Left cardiac atrium (tissue), 4 donors: Measurements from ENCODE around the gene UBA3. TPM values are rescaled to one million over a fixed set of nuclear protein-coding genes. Genes with fewer than 3 reads are reported as not detected.
A peak's percentile ranks its signal among the peaks of the same experiment; 100 is the strongest.

Experiments
- ATAC-seq, 2 donors: fragments of 200-7000 bp; cut with Tn5 transposase; one replicate each; pipeline ENCODE4 v1.9.1; 2020; ENCODE audit warnings: mild to moderate bottlenecking in 2 of 2, moderate library complexity in 2 of 2
- DNase-seq: peaks from one replicate; pipeline ENCODE4 v3.0.0-alpha.2; 2020
- intact Hi-C, 2 donors: fragments of 100-400 bp; cut with DNase I; formaldehyde crosslinking; loops; one replicate each; pipeline versions ENCODE4 v1.14.1 to v1.15.1; 2022 to 2023
- total RNA-seq, 2 donors: library from RNA; stranded (reverse); fragmentation: NEBNext Ultra II Directional; extraction: Animal tissue kit (Norgen Biotek cat#: 25700); gene quantifications; one replicate each; pipeline ENCODE4 v1.2.1, GENCODE V29; 2021
- donor health status: DM: no; HTN: yes; CAD: no.
- donor health status: DM: no; HTN: yes; CAD: no; lungs with severe emphysema.
- donor health status: DM: yes; HTN: yes; CAD: no.
- donor health status: Dilated cardiomyopathy.

The UBA3 gene
- total RNA-seq, 2 donors from 2014 or later: 55.0 to 56.8 TPM

- peak in 1 of 2 donors; percentile 9 for ATAC-seq
- intact Hi-C loops: no loop called here
- peak; percentile 34 for DNase-seq
Observed at GRCh38 chr3:69082805-69083204, 2.6 kb upstream of the UBA3 start.

- DNase-seq: no peak
- no peak for ATAC-seq
- intact Hi-C loops: no loop called here
Observed at GRCh38 chr3:69082361-69082760, 2.2 kb upstream of the UBA3 start.

- intact Hi-C loops: no loop called here
- ATAC-seq: no peak
- no peak for DNase-seq
Observed at GRCh38 chr3:69081583-69082262, 1.6 kb upstream of the UBA3 start.

DNA sequence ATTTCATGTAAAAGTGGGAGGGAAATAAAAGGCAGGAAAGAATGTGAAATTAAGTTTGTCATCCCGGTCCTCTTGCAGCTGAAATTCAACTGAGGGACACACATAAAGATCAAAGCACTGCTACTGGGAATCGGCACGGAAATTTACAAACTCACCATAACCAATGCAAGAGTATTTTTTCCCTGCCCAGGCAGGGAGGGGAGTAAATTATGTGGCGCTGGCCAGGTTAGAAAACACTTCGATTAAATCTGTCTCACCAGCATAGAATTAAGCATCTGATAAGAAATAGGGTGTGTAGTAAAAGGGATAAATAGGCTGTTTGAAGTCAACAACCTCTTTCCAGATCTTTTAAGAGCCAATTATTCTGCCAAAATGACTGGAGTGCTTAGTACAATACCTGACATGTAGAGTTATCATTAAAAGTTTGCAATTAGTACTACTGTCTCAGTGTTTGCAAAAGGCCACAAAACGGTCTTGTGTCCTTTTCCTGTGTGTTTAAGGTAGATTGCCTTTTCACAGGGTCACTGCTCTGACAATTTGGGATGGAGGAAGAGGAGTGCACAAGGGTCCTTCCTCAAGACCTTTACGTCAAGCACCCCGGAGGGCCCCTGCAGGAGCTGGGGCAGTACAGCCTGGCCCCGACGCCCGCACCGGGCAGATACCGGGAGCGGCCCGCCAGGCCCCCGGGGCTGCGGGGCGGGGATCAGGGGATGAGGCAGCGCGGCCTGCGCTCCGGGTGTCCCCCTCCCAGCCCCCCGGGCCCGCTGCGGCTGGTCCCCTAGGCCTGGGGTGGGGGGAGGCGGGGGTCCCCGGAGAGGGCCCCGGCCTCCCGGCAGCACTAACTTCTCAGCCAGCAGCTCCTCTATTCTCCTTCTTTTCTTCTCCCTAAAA is 651 bp downstream of the UBA3 start:
- intact Hi-C loops: no loop called here
- peak; percentile 51 to 60 for ATAC-seq
- peak; percentile 35 for DNase-seq

GRCh38 chr3:69072928-69073327 is 7.2 kb downstream of the UBA3 start:
- intact Hi-C loops: no loop called here
- no peak for DNase-seq
- no peak for ATAC-seq

DNA sequence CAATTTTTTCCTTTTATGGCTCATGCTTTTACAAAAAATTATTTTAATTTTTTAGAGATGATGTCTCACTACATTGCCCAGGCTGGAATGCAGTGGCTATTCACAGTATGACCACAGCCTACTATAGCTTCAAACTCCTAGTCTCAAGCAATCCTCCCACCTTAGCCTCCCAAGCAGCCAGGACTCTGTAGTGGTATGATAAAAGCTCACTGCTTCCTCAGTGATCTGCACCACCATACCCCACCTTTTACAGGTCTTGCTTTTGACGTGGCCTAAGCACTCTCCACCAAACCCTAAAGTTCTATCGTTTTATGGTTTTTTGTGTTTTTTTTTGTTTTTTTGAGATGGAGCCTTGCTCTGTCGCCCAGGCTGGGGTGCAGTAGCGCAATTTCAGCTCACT is 14.0 kb downstream of the UBA3 start:
- intact Hi-C loops: no loop called here
- DNase-seq: no peak
- no peak for ATAC-seq

DNA sequence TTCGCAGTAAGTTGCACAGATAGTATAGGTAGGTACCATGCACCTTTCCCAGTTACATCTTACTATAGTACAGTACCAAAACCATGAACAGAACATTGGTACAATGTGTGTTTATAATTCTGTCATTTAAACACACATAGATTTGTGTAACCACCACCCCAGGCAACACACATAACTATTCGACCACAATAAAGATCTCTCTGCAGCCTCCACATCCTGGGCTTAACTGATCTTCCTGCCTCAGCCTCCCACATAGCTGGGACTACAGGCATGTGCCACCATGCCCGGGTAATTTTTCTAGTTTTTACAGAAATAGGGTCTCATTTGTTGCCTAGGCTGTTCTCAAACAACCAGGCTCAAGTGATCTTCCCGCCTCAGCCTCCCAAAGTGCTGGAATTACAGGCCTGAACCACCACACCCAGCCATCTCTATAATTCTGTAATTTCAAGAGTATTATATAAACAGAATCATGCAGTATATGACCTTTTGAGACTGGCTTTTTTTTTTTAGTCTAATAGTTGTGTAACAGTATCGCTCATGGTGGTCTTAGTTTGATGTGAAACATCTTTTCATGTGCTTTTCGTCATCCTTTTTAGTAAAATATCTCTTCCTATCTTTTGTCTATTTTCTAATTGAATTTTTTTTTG is 14.7 kb downstream of the UBA3 start:
- no peak for DNase-seq
- no peak for ATAC-seq

GRCh38 chr3:69063636-69064035 is 16.5 kb downstream of the UBA3 start:
- ATAC-seq (no peak), DNase-seq (no peak)
- intact Hi-C loops: no loop called here

More for the DNA sequence above, 14.7 kb downstream of the UBA3 start:
- intact Hi-C loops: no loop called here

GRCh38 chr3:69059688-69060087 is 20.5 kb downstream of the UBA3 start:
- ATAC-seq (no peak), DNase-seq (no peak)
- intact Hi-C loops: no loop called here

DNA sequence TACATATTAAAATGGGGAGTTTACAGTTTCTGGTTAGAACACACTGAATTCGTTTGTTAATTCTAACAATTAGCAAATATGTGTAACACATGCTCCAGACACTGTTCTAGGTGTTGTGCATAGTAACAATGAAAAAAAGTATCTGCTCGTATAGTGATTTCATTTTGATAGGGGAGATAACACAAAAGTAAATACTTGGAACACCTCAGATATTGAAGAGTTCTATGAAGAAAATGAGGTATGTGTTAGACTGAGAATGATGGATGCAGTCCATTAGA is 21.3 kb downstream of the UBA3 start:
- intact Hi-C loops: no loop called here
- ATAC-seq: no peak
- no peak for DNase-seq

DNA sequence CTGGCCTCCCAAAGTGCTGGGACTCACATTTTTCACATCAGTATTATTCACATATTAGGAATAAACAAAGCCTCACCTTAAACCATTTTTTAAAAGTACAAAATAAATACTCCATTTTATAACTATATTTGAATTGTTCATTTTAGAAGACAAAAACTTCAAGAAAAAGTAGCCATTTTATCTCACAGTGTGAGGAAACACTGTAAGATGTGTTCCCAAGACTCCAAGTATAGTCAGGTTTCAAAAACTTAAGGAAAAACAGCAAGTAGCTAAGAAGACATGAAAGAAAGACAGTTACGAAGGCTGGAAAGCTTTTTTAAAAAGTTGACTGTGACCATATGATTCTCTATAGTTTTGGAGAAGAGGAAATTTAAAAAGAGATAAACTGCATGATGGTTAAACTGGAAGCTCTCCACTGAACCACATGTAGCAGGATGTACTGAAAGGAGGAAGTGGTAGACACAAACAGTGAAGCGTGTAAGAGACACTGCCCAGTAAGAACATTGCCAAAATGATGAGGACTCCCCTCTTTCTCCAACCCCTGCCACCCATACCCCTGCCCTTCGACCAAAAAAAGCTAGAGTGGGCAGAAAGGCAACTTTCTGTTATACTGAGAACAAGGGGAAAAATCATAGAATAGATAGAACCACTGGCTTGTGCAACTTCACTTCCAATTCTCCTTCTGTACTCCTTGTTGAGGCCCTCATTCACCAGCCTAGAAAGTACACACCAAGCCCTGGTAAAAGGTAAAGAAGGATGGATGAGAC is 21.8 kb downstream of the UBA3 start:
- intact Hi-C loops: no loop called here
- DNase-seq: no peak
- ATAC-seq: peak; percentile 38 to 40

- ATAC-seq (no peak), DNase-seq (no peak)
- intact Hi-C loops: no loop called here
Observed at GRCh38 chr3:69052472-69052898, 27.7 kb downstream of the UBA3 start.

DNA sequence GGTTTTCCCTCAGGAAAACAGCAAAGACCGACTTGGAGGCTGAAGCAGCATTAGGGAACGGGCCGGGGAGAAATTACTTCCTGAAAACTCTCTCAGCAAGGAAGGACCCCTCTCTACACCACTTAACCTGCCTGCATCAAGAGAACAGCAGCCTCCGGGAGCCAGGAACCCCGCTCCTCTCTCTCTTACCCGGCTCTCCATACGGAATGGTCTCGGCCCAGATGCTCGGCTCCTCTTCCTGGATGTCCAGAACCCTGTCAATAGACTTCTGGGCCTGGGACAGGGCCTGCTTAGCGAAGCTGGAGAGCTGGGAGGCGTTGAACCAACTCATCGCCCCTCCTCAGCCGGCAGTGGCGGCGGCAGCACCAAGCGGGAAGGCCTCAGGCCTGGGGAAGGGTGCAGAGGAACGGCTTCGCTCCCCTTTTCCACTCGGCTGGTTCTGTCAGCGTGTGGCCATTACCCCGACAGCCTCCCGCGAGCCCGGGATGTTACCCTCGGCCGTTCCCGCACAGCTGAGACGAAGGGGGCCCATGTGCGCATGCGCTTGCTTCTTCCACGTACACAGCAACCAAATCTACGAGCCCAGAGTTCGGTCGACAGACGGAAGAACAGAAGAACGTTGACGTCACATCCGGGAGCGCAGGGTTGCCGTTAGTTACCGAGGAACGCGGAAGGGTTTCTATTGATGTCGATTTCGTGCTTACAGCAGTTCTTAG is 28.3 kb downstream of the UBA3 start, which contains the start of gene TMF1:
Gene TMF1, minus strand, starts transcription at position 578 of the 716 bp plus-strand sequence. Its CDS starts 247 bp downstream, at position 331.
- intact Hi-C loops: no loop called here
- peak; percentile 98 to 99 for ATAC-seq
- DNase-seq: peak; percentile 99

DNA sequence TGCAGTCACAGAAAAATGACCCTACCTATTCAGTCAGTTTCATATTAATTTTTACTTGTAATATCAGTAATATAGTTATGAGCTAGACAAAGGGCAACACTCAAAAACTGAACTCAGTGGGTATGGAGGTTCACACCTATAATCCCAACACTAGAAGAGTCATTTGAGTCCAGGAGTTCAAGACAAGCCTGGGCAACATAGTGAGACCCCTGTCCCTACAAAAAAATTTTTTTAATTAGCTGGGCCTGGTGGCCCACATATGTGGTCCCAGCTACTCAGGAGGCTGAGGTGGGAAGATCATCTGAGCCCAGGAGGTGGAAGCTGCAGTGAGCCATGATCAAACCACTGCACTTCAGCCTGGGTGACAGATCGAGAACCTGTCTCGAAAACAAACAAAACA is 31.2 kb downstream of the UBA3 start:
- intact Hi-C loops: no loop called here
- DNase-seq (no peak), ATAC-seq (no peak)

DNA sequence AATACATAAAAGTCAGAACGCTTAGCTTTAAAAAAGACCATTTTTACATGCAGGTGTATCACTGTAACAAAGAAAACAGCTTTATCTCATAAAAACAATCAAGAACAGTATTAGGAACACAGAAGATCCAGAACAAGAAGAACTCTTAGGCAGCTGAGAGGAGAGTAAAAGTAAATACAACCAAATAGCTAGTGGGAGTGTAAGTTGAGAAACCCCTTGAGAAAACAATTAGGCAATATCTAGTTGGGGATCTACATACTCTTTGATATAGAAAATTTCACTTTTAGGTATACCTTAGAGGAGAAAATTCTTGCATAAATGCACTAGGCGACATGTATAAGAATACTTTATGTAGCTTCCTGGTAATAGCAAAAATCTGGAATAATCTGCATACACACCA is 35.6 kb downstream of the UBA3 start:
- DNase-seq (no peak), ATAC-seq (no peak)
- intact Hi-C loops: no loop called here

DNA sequence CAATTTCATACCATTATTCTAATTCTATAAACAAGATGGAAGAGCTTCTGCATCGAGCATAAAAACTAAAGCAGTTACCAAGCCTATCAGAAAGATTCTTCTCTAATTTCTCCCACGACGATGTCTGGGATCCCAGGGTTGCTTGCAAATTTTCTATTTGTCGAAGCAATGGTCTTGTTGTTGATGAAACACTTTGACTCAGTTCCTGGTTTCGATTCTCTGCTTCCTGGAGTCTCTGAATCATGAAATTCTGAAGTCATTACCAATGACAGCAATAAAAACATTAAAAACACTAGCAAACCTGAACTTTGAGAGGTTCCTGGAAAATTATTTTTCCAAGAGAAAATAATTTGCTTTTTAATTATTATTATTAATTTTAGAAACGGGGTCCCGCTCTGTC is 46.7 kb downstream of the UBA3 start:
- intact Hi-C loops: no loop called here

GRCh38 chr3:69032737-69033136 is 47.4 kb downstream of the UBA3 start:
- DNase-seq (no peak), ATAC-seq (no peak)
- intact Hi-C loops: no loop called here

More for the DNA sequence above, 46.7 kb downstream of the UBA3 start:
- DNase-seq: no peak
- no peak for ATAC-seq

GRCh38 chr3:69032142-69032541 is 48.0 kb downstream of the UBA3 start:
- intact Hi-C loops: no loop called here
- ATAC-seq: no peak
- no peak for DNase-seq

GRCh38 chr3:69031635-69032034 is 48.5 kb downstream of the UBA3 start:
- DNase-seq (no peak), ATAC-seq (no peak)
- intact Hi-C loops: no loop called here
